ENCODE results near the gene DFFB.

GRCh38 chr1:3821004-3821403, 36.3 kb upstream of the DFFB start:
- TF ChIP-seq, protein P1, sequence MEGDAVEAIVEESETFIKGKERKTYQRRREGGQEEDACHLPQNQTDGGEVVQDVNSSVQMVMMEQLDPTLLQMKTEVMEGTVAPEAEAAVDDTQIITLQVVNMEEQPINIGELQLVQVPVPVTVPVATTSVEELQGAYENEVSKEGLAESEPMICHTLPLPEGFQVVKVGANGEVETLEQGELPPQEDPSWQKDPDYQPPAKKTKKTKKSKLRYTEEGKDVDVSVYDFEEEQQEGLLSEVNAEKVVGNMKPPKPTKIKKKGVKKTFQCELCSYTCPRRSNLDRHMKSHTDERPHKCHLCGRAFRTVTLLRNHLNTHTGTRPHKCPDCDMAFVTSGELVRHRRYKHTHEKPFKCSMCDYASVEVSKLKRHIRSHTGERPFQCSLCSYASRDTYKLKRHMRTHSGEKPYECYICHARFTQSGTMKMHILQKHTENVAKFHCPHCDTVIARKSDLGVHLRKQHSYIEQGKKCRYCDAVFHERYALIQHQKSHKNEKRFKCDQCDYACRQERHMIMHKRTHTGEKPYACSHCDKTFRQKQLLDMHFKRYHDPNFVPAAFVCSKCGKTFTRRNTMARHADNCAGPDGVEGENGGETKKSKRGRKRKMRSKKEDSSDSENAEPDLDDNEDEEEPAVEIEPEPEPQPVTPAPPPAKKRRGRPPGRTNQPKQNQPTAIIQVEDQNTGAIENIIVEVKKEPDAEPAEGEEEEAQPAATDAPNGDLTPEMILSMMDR (IDR thresholded peaks at IDR 0.05; ENCODE audit: extremely low read depth in 1 of 2, insufficient read depth in 1 of 2, low read depth in 1 of 2, low read length in 2 of 2) = no peak
- no peak for TF ChIP-seq JUN (IDR thresholded peaks at IDR 0.05; ENCODE audit: borderline replicate concordance, insufficient read depth, insufficient read length, low read depth)
- no peak for TF ChIP-seq POLR2AphosphoS5 (IDR thresholded peaks at IDR 0.05; ENCODE audit: insufficient read depth, low read depth, low read length)
- TF ChIP-seq POLR2A (IDR thresholded peaks at IDR 0.05; ENCODE audit: low read depth, low read length) = no peak
- TF ChIP-seq GATA2 (IDR thresholded peaks at IDR 0.05; ENCODE audit: insufficient read depth, insufficient read length, low read depth, low read length) = no peak
- TF ChIP-seq EZH2 (IDR thresholded peaks at IDR 0.05; ENCODE audit: borderline replicate concordance, low read depth, low read length, severe bottlenecking) = no peak
- TF ChIP-seq, protein P2, sequence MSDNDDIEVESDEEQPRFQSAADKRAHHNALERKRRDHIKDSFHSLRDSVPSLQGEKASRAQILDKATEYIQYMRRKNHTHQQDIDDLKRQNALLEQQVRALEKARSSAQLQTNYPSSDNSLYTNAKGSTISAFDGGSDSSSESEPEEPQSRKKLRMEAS (IDR thresholded peaks at IDR 0.05; ENCODE audit: insufficient read depth, insufficient read length) = no peak
- no peak for TF ChIP-seq MYC (IDR thresholded peaks at IDR 0.05; ENCODE audit: low read depth, low read length)
